ENCODE data around the gene FLOT1. TPM values are rescaled to one million over a fixed set of nuclear protein-coding genes. Genes with fewer than 3 reads are reported as not detected.

FLOT1 gene
- total and polyA plus RNA-seq, 2 of the 4 experiments (the other 2 are of a cell fraction): 96.2 to 162 TPM

- dilution Hi-C loops (cut with HindIII; ENCODE audit: low sequenced_read_pairs, unreplicated experiment) (no loop called here), intact Hi-C loops (cut with micrococcal nuclease) (no loop called here), in situ Hi-C loops (cut with MboI; ENCODE audit: low sequenced_read_pairs) (no loop called here)
- no peak overlapping the region for H3K14ac ChIP-seq (replicated peaks; ENCODE audit: low read depth, low read length)
- no peak for ATAC-seq (ENCODE audit: low read depth)
- no peaks in the 10 kb centered on the region for H3K27me3 ChIP-seq (ENCODE audit: control insufficient read depth, insufficient read depth, low read length)
- H3K23ac ChIP-seq (ENCODE audit: low read depth, low read length): no peak overlapping the region
- no peak overlapping the region for H3K9ac ChIP-seq (ENCODE audit: low read depth, low read length)
- no peaks in the 10 kb centered on the region; the same call in 1 of the 2 replicates for H3K9me1 ChIP-seq (ENCODE audit: insufficient read depth, low read length)
- no peak overlapping the region for H2BK15ac ChIP-seq (ENCODE audit: low read depth, low read length)
- ChIA-PET POLR2A (ENCODE audit: unreplicated experiment) (no interaction called here), CTCF (no interaction called here)
- no peaks in the 10 kb centered on the region for H3K9me3 ChIP-seq (ENCODE audit: control insufficient read depth, insufficient read depth, low read length)
- H2AK5ac ChIP-seq (ENCODE audit: low read depth, low read length): no peak overlapping the region
- H3K4me2 ChIP-seq (ENCODE audit: low read depth, low read length): no peak overlapping the region
- no peaks in the 10 kb centered on the region for H3K79me1 ChIP-seq (ENCODE audit: low read depth in 1 of 2, low read length in 2 of 2)
- H2BK120ac ChIP-seq (ENCODE audit: low read depth, low read length): no peak overlapping the region
- TF ChIP-seq BHLHE40 (IDR thresholded peaks at IDR 0.05; ENCODE audit: low read depth, low read length) (no peak), RCOR1 (IDR thresholded peaks at IDR 0.05; ENCODE audit: insufficient replicate concordance, low read length) (no peak), CHD1 (IDR thresholded peaks at IDR 0.05; ENCODE audit: low read depth, low read length) (no peak), RFX5 (IDR thresholded peaks at IDR 0.05; ENCODE audit: low read depth, low read length) (no peak), MXI1 (IDR thresholded peaks at IDR 0.05; ENCODE audit: borderline replicate concordance, low read depth, low read length) (no peak), NFE2L2 (IDR thresholded peaks at IDR 0.05; ENCODE audit: low read depth, low read length) (no peak), POLR2A (IDR thresholded peaks at IDR 0.05; ENCODE audit: low read depth, low read length) (no peak), MAZ (IDR thresholded peaks at IDR 0.05; ENCODE audit: borderline replicate concordance, low read depth, low read length) (no peak)
- TF ChIP-seq, protein P1, sequence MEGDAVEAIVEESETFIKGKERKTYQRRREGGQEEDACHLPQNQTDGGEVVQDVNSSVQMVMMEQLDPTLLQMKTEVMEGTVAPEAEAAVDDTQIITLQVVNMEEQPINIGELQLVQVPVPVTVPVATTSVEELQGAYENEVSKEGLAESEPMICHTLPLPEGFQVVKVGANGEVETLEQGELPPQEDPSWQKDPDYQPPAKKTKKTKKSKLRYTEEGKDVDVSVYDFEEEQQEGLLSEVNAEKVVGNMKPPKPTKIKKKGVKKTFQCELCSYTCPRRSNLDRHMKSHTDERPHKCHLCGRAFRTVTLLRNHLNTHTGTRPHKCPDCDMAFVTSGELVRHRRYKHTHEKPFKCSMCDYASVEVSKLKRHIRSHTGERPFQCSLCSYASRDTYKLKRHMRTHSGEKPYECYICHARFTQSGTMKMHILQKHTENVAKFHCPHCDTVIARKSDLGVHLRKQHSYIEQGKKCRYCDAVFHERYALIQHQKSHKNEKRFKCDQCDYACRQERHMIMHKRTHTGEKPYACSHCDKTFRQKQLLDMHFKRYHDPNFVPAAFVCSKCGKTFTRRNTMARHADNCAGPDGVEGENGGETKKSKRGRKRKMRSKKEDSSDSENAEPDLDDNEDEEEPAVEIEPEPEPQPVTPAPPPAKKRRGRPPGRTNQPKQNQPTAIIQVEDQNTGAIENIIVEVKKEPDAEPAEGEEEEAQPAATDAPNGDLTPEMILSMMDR (conservative IDR thresholded peaks at IDR 0.05; ENCODE audit: low read depth, low read length): no peak
- TF ChIP-seq, protein P2, sequence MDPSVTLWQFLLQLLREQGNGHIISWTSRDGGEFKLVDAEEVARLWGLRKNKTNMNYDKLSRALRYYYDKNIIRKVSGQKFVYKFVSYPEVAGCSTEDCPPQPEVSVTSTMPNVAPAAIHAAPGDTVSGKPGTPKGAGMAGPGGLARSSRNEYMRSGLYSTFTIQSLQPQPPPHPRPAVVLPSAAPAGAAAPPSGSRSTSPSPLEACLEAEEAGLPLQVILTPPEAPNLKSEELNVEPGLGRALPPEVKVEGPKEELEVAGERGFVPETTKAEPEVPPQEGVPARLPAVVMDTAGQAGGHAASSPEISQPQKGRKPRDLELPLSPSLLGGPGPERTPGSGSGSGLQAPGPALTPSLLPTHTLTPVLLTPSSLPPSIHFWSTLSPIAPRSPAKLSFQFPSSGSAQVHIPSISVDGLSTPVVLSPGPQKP (IDR thresholded peaks at IDR 0.05; ENCODE audit: borderline replicate concordance, low read depth, low read length): no peak
- no peak overlapping the region for H3K18ac ChIP-seq (ENCODE audit: low read depth, low read length)
- H4K8ac ChIP-seq (ENCODE audit: low read depth in 2 of 2, low read length in 2 of 2): no peak overlapping the region
- H2BK20ac ChIP-seq (ENCODE audit: low read depth, low read length): no peak overlapping the region
- H3K4ac ChIP-seq (ENCODE audit: low read depth, low read length): no peak overlapping the region
- H3K4me3 ChIP-seq (ENCODE audit: insufficient read depth, low read depth, low read length): no peak overlapping the region
- no peaks in the 10 kb centered on the region for H3K4me1 ChIP-seq (ENCODE audit: control insufficient read depth, insufficient read depth, low read length)
- no peak for DNase-seq
- H2AFZ ChIP-seq (replicated peaks; ENCODE audit: low read length, poor library complexity): no peak overlapping the region
- peaks cover 35% of the 10 kb centered on the region for H3K36me3 ChIP-seq (ENCODE audit: control insufficient read depth, insufficient read depth, low read length)
- no peaks in the 10 kb centered on the region for H4K20me1 ChIP-seq (ENCODE audit: insufficient read depth, low read length)
- no peak overlapping the region for H2AK9ac ChIP-seq (replicated peaks; ENCODE audit: low read depth, low read length, poor library complexity)
- no peak overlapping the region for H4K5ac ChIP-seq (ENCODE audit: low read depth, low read length)
- no TSS peak for BruUV-seq (replicated peaks)
- H2BK5ac ChIP-seq (ENCODE audit: low read depth, low read length, poor library complexity, severe bottlenecking): no peak overlapping the region
- no peak overlapping the region for H4K91ac ChIP-seq (ENCODE audit: insufficient read depth, low read depth, low read length)
- no peak overlapping the region for H3K56ac ChIP-seq (ENCODE audit: extremely low read depth, insufficient read depth, low read length)
- 100% methylated on average over 3 of the region's 10 CpGs; no CpG with 5 or more reads in 1 of the 2 experiments for WGBS, 2 experiments (ENCODE audit: extremely low coverage in 2 of 2, insufficient read length in 1 of 2)
- no peak overlapping the region for H3K27ac ChIP-seq (ENCODE audit: insufficient read depth, low read length)
Measured at GRCh38 chr6:30703011-30703410, 39.5 kb downstream of the FLOT1 start.
